MCF 10A (cell line): ENCODE results near the gene XRN1. TPM values are rescaled to one million over a fixed set of nuclear protein-coding genes. Genes with fewer than 3 reads are reported as not detected.

Experiments used
- BruUV-seq: library from RNA; stranded (reverse); fragments of 400-500 nt; replicated peaks from 2 replicates; lab custom pipeline; 2021; lab: Mats Ljungman, UMichigan
- CTCF ChIA-PET: fragments of 300-600 bp; sonication (Branson Sonifier 250); formaldehyde crosslinking; extraction: SDS; loops from one replicate; lab custom pipeline; 2021; ENCODE audit warnings: antibody characterized with exemption, inconsistent platforms; lab: Yijun Ruan, JAX
- POLR2A ChIA-PET: fragments of 300-600, 350-650 bp; sonication (Branson Sonifier 250); formaldehyde crosslinking; extraction: SDS; loops from one replicate; lab custom pipeline; 2020; ENCODE audit warnings: antibody characterized with exemption, inconsistent platforms; lab: Yijun Ruan, JAX
- DNase-seq: peaks from one replicate; pipeline ENCODE4 v3.0.0-alpha.2; 2018; ENCODE audit not compliant: unreplicated experiment
- H3K27ac Mint-ChIP-seq: one replicate; pipeline ENCODE4 v1.8.0; 2022; ENCODE audit warnings: mild to moderate bottlenecking, low read depth, mixed read lengths; ENCODE audit not compliant: unreplicated experiment
- H3K27me3 Mint-ChIP-seq: one replicate; pipeline ENCODE4 v1.8.0; 2022; ENCODE audit warnings: mixed read lengths; ENCODE audit not compliant: insufficient read depth, unreplicated experiment
- H3K36me3 Mint-ChIP-seq: one replicate; pipeline ENCODE4 v1.8.0; 2022; ENCODE audit warnings: mild to moderate bottlenecking, moderate library complexity, mixed read lengths; ENCODE audit not compliant: insufficient read depth, unreplicated experiment
- H3K4me1 Mint-ChIP-seq: one replicate; pipeline ENCODE4 v1.8.0; 2022; ENCODE audit warnings: mixed read lengths; ENCODE audit not compliant: insufficient read depth, unreplicated experiment
- H3K4me3 Mint-ChIP-seq: one replicate; pipeline ENCODE4 v1.8.0; 2022; ENCODE audit warnings: mild to moderate bottlenecking, moderate library complexity, mixed read lengths; ENCODE audit not compliant: unreplicated experiment
- H3K9me3 Mint-ChIP-seq: one replicate; pipeline ENCODE4 v1.8.0; 2022; ENCODE audit warnings: mixed read lengths; ENCODE audit not compliant: unreplicated experiment
- intact Hi-C: fragments of 100-400 bp; cut with micrococcal nuclease; formaldehyde crosslinking; loops from 2 replicates; pipeline ENCODE4 v1.14.1; 2022
- total RNA-seq: library from RNA; stranded (reverse); gene quantifications from 2 replicates; pipeline ENCODE4 v1.2.3, GENCODE V29; 2022
- TF ChIP-seq, protein P1 (sequence below): fragments of 200-600 bp; IDR thresholded peaks from one replicate; pipeline ENCODE4 v1.8.0; 2022; ENCODE audit warnings: antibody characterized with exemption, mild to moderate bottlenecking; ENCODE audit not compliant: unreplicated experiment

Gene XRN1
- total RNA-seq, 1 experiment from 2014 or later = 21.7 TPM

GRCh38 chr3:142275856-142276255, 172.0 kb downstream of the XRN1 start:
- DNase-seq = peak; percentile 87
- ChIA-PET POLR2A (interaction anchor here (1.1 to 1.6 kb wide), 4 partner anchors 61 to 70 kb away, joined by 3 to 8 read pairs (median 6); no protein-coding TSS in a partner anchor), CTCF (no interaction called here)
- Mint-ChIP-seq H3K27ac (peak overlapping the region; percentile 65), H3K36me3 (no peaks in the 10 kb centered on the region), H3K4me1 (peaks cover 37% of the 10 kb centered on the region), H3K27me3 (no peaks in the 10 kb centered on the region), H3K9me3 (no peaks in the 10 kb centered on the region), H3K4me3 (peak overlapping the region; percentile 44)
- TF ChIP-seq, protein P1, sequence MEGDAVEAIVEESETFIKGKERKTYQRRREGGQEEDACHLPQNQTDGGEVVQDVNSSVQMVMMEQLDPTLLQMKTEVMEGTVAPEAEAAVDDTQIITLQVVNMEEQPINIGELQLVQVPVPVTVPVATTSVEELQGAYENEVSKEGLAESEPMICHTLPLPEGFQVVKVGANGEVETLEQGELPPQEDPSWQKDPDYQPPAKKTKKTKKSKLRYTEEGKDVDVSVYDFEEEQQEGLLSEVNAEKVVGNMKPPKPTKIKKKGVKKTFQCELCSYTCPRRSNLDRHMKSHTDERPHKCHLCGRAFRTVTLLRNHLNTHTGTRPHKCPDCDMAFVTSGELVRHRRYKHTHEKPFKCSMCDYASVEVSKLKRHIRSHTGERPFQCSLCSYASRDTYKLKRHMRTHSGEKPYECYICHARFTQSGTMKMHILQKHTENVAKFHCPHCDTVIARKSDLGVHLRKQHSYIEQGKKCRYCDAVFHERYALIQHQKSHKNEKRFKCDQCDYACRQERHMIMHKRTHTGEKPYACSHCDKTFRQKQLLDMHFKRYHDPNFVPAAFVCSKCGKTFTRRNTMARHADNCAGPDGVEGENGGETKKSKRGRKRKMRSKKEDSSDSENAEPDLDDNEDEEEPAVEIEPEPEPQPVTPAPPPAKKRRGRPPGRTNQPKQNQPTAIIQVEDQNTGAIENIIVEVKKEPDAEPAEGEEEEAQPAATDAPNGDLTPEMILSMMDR = no peak
- BruUV-seq = no TSS peak
- intact Hi-C loops = loop anchor here (1.0 to 10.0 kb wide), 3 partner anchors 69 to 701 kb away; no protein-coding TSS in a partner anchor

- Mint-ChIP-seq H3K27me3 (no peaks in the 10 kb centered on the region), H3K4me1 (peaks cover 34% of the 10 kb centered on the region), H3K4me3 (peak overlapping the region; percentile 51), H3K36me3 (no peaks in the 10 kb centered on the region), H3K27ac (peak overlapping the region; percentile 65), H3K9me3 (no peaks in the 10 kb centered on the region)
- peak; percentile 56 for DNase-seq
- BruUV-seq = no TSS peak
- TF ChIP-seq, protein P1 = no peak
- ChIA-PET POLR2A (interaction anchor here (0.6 to 1.6 kb wide), 5 partner anchors 49 to 71 kb away, joined by 3 to 8 read pairs (median 3); partner anchors contain the start of gene GK5), CTCF (interaction anchor here (0.6 kb wide), 3 partner anchors 47 to 148 kb away, joined by 3 to 5 read pairs (median 4); no protein-coding TSS in a partner anchor)
- intact Hi-C loops = loop anchor here (5.0 to 10.0 kb wide), 2 partner anchors 68 to 700 kb away; no protein-coding TSS in a partner anchor
These were observed 172.9 kb downstream of the XRN1 start for GRCh38 chr3:142274908-142275307.

DNA sequence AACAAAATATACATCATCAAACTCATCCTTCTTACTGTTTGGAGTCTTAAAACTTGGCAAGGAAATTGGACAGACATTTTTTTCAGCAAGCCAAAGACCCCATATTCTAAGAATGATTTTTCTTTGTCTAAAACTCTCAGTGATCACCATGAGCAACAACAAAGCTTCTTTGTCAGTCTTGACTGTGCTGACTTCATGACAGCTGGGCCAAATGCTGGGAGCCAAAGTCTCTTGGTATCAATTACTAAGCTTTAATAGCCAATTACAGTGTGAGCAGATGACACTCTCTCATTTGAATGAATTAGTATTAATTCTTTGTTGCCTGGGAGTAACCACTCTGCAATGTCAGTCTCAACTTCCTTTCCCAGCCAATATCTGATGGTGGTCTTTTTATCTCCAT, 174.3 kb downstream of the XRN1 start:
- H3K9me3 Mint-ChIP-seq = no peaks in the 10 kb centered on the region
- no peaks in the 10 kb centered on the region for H3K27me3 Mint-ChIP-seq
- no peak for DNase-seq
- no peak overlapping the region for H3K4me3 Mint-ChIP-seq
- no TSS peak for BruUV-seq
- ChIA-PET CTCF (interaction anchor here (0.6 kb wide), 1 partner anchor 421 kb away, joined by 3 read pairs; no protein-coding TSS in a partner anchor), POLR2A (no interaction called here)
- no peaks in the 10 kb centered on the region for H3K36me3 Mint-ChIP-seq
- H3K4me1 Mint-ChIP-seq = peaks cover 22% of the 10 kb centered on the region
- H3K27ac Mint-ChIP-seq = no peak overlapping the region
- intact Hi-C loops = loop anchor here (10.0 kb wide), 1 partner anchor 699 kb away; no protein-coding TSS in a partner anchor
- TF ChIP-seq, protein P1 = no peak

- no peaks in the 10 kb centered on the region for H3K9me3 Mint-ChIP-seq
- no TSS peak for BruUV-seq
- no peak for DNase-seq
- H3K4me1 Mint-ChIP-seq = peaks cover 18% of the 10 kb centered on the region
- ChIA-PET POLR2A (interaction anchor here (0.7 to 0.8 kb wide), 2 partner anchors 14 to 534 kb away, joined by 3 to 5 read pairs; no protein-coding TSS in a partner anchor), CTCF (interaction anchor here (0.6 kb wide), 2 partner anchors 139 to 312 kb away, joined by 3 read pairs; no protein-coding TSS in a partner anchor)
- intact Hi-C loops = loop anchor here (10.0 kb wide), 1 partner anchor 698 kb away; no protein-coding TSS in a partner anchor
- no peak overlapping the region for H3K4me3 Mint-ChIP-seq
- H3K36me3 Mint-ChIP-seq = no peaks in the 10 kb centered on the region
- TF ChIP-seq, protein P1 = no peak
- H3K27ac Mint-ChIP-seq = no peak overlapping the region
- H3K27me3 Mint-ChIP-seq = no peaks in the 10 kb centered on the region
These were observed 175.5 kb downstream of the XRN1 start for GRCh38 chr3:142272200-142272891.
